Naive thymus-derived CD4-positive, alpha-beta T cell (primary cell): ENCODE data around the gene AKTIP. TPM values are rescaled to one million over a fixed set of nuclear protein-coding genes. Genes with fewer than 3 reads are reported as not detected.
"Not testable (repeated sequence)": the region's sequence is repeated elsewhere in the genome, so short reads cannot be mapped to it uniquely, and the experiment has no call there.

ENCODE experiments used
- ATAC-seq: fragments of 150-1000 bp; cut with Tn5 transposase; 2 replicates; pipeline ENCODE4 v1.10.0; 2021; ENCODE audit warnings: mild to moderate bottlenecking, moderate library complexity
- CTCF ChIA-PET: fragments of 350-600 bp; sonication (Branson Sonifier 250); formaldehyde crosslinking; loops from one replicate; lab custom pipeline; 2021; ENCODE audit warnings: antibody characterized with exemption; lab: Charles Lee
- POLR2A ChIA-PET: fragments of 350-600 bp; sonication (Branson Sonifier 250); formaldehyde crosslinking; loops from one replicate; lab custom pipeline; 2021; ENCODE audit warnings: antibody characterized with exemption, inconsistent platforms; lab: Charles Lee
- DNase-seq, 9 donors: peaks; one replicate each; pipeline versions ENCODE4 v3.0.0 to v3.0.0-alpha.2; 2020 to 2022; ENCODE audit warnings: mixed read lengths in 1 of 9
- H3K27ac ChIP-seq: one replicate; pipeline ENCODE4 v1.7.0; 2013; ENCODE audit warnings: mild to moderate bottlenecking, low read depth, low read length, moderate library complexity
- H3K27me3 ChIP-seq, 2 donors: one replicate each; pipeline ENCODE4 v1.7.0; 2013; ENCODE audit warnings: low read length in 2 of 2, mild to moderate bottlenecking in 2 of 2, moderate library complexity in 2 of 2; ENCODE audit not compliant: control insufficient read depth in 2 of 2, insufficient read depth in 2 of 2
- H3K36me3 ChIP-seq, 3 experiments: 1 replicate in 2 of 3; 2 replicates in 1 of 3; pipeline ENCODE4 v1.7.0; 2013; ENCODE audit warnings: low read length in 3 of 3, mild to moderate bottlenecking in 3 of 3, moderate library complexity in 1 of 3; ENCODE audit not compliant: insufficient read depth in 3 of 3, control insufficient read depth in 2 of 3
- H3K4me1 ChIP-seq, 2 donors: one replicate each; pipeline ENCODE4 v1.7.0; 2013; ENCODE audit warnings: low read length in 2 of 2, mild to moderate bottlenecking in 2 of 2, moderate library complexity in 1 of 2; ENCODE audit not compliant: control insufficient read depth in 2 of 2, insufficient read depth in 2 of 2
- H3K4me3 ChIP-seq: 2 replicates; pipeline ENCODE4 v1.7.0; 2013; ENCODE audit warnings: mild to moderate bottlenecking, low read length
- H3K9me3 ChIP-seq, 3 experiments: 1 replicate in 2 of 3; 2 replicates in 1 of 3; pipeline ENCODE4 v1.7.0; 2013; ENCODE audit warnings: low read length in 3 of 3; ENCODE audit not compliant: control insufficient read depth in 2 of 3
- H3K27ac Mint-ChIP-seq, 9 donors: one replicate each; pipeline ENCODE4 v1.8.0; 2020 to 2022; ENCODE audit warnings: mixed read lengths in 9 of 9, mild to moderate bottlenecking in 8 of 9, moderate library complexity in 5 of 9, inconsistent platforms in 2 of 9
- H3K27me3 Mint-ChIP-seq, 5 donors: one replicate each; pipeline ENCODE4 v1.8.0; 2021 to 2022; ENCODE audit warnings: mixed read lengths in 5 of 5, mild to moderate bottlenecking in 1 of 5
- H3K36me3 Mint-ChIP-seq, 5 donors: one replicate each; pipeline ENCODE4 v1.8.0; 2020 to 2022; ENCODE audit warnings: mixed read lengths in 5 of 5, mild to moderate bottlenecking in 3 of 5, inconsistent platforms in 1 of 5
- H3K4me1 Mint-ChIP-seq, 7 donors: one replicate each; pipeline ENCODE4 v1.8.0; 2020 to 2022; ENCODE audit warnings: mixed read lengths in 7 of 7, mild to moderate bottlenecking in 3 of 7, inconsistent platforms in 1 of 7
- H3K4me3 Mint-ChIP-seq, 10 donors: one replicate each; pipeline ENCODE4 v1.8.0; 2020 to 2022; ENCODE audit warnings: mild to moderate bottlenecking in 10 of 10, mixed read lengths in 10 of 10, moderate library complexity in 6 of 10, inconsistent platforms in 2 of 10
- H3K9me3 Mint-ChIP-seq, 11 donors: one replicate each; pipeline ENCODE4 v1.8.0; 2020 to 2022; ENCODE audit warnings: mixed read lengths in 11 of 11, mild to moderate bottlenecking in 4 of 11, inconsistent platforms in 1 of 11, moderate library complexity in 1 of 11
- intact Hi-C, 2 donors: fragments of 100-400 bp; cut with micrococcal nuclease; formaldehyde crosslinking; loops; one replicate each; pipeline ENCODE4 v1.15.1; 2023
- polyA plus RNA-seq, 2 donors: library from polyadenylated mRNA; unstranded; fragments of 300-500 nt; fragmentation: Illumina TruSeq; gene quantifications; one replicate each; pipeline ENCODE4 v1.2.3, GENCODE V29; 2021
- total RNA-seq, 6 experiments: library from RNA in 5 of 6; stranded (reverse) in 5 of 6; gene quantifications; 1 replicate in 5 of 6; 2 replicates in 1 of 6; pipeline ENCODE4 v1.2.3 and lab custom pipeline; 2021 to 2026

Gene AKTIP
- total and polyA plus RNA-seq, 7 experiments from 2014 or later, result 42.9 to 130 (median 102) TPM

DNA sequence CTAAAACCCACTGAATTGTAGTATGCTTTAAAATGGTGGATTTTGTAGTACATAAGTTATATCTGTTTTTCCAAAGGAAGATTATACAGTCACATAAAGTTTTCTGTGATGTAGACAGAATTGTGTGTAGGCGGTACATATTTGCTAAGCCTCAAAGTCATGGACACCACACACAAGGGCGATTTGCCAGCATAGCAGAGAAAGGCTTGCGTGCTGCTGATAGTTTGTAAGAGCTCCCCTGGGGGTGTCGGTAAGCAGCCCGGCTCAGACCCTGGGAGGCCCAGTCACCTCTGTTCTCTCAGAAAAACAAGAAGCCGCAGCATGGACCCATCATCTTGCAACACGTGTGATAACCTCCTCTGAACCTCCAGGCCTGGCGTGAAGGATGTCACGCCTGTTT is 38.3 kb upstream of the AKTIP start:
- ATAC-seq, result no peak
- CTCF ChIA-PET, result no interaction called here
- H3K9me3 Mint-ChIP-seq, result peaks cover 0 to 5% (median 0%) of the 10 kb centered on the region in 11 donors

DNA sequence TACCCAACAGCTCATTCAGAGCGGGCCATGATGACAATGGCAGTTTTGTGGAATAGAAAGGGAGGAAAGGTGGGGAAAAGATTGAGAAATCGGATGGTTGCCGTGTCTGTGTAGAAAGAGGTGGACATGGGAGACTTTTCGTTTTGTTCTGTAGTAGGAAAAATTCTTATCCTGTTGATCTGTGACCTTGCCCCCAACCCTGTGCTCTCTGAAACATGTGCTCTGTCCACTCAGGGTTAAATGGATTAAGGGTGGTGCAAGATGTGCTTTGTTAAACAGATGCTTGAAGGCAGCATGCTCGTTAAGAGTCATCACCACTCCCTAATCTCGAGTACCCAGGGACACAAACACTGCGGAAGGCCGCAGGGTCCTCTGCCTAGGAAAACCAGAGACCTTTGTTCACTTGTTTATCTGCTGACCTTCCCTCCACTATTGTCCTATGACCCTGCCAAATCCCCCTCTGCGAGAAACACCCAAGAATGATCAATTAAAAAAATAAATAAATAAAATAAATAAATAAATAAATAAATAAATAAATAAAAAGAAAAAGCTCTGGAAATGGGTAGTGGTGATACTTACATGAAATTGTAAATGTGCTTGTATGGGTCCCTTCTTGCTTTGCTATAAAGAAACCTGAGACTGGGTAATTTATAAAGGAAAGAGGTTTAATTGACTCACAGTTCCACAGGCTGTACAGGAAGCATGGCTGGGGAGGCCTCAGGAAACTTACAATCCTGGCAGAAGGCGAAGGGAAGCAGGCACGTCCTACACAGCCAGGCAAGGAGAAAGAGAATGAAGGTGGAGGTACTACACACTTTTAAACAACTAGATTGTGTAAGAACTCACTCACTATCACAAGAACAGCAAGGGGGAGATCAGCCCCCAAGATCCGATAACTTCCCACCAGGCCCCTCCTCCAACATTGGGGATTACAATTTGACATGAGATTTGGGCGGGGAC is 37.0 kb upstream of the AKTIP start:
- DNase-seq, H3K36me3 Mint-ChIP-seq, H3K36me3 ChIP-seq, H3K4me3 Mint-ChIP-seq, ATAC-seq, H3K9me3 Mint-ChIP-seq, POLR2A ChIA-PET, H3K27me3 ChIP-seq, intact Hi-C loops, H3K9me3 ChIP-seq, H3K27ac ChIP-seq, H3K27ac Mint-ChIP-seq, H3K4me3 ChIP-seq: not testable (repeated sequence)
- CTCF ChIA-PET, result interaction anchor here (0.6 kb wide), 1 partner anchor 80 kb away, joined by 3 read pairs; no protein-coding TSS in a partner anchor
- H3K4me1 ChIP-seq, result peaks cover 10 to 23% of the 10 kb centered on the region in 2 donors
- Mint-ChIP-seq H3K4me1 (peaks cover 4 to 22% (median 14%) of the 10 kb centered on the region in 7 donors), H3K27me3 (peaks cover 8 to 31% (median 13%) of the 10 kb centered on the region in 5 donors)

More for the DNA sequence above, 38.3 kb upstream of the AKTIP start:
- peaks cover 9 to 33% (median 27%) of the 10 kb centered on the region in 7 donors for H3K4me1 Mint-ChIP-seq
- no peak overlapping the region for H3K27ac ChIP-seq
- no peak overlapping the region for H3K4me3 ChIP-seq
- H3K4me3 Mint-ChIP-seq, result no peak overlapping the region
- peaks cover 23 to 31% of the 10 kb centered on the region in 2 donors for H3K4me1 ChIP-seq
- peaks cover 0 to 3% (median 0%) of the 10 kb centered on the region in 5 donors for H3K36me3 Mint-ChIP-seq
- intact Hi-C loops, result no loop called here
- no peaks in the 10 kb centered on the region for H3K27me3 ChIP-seq
- H3K27ac Mint-ChIP-seq, result no peak overlapping the region
- DNase-seq, result no peak
- H3K27me3 Mint-ChIP-seq, result peaks cover 8 to 35% (median 13%) of the 10 kb centered on the region in 5 donors
- no peaks in the 10 kb centered on the region for H3K9me3 ChIP-seq
- POLR2A ChIA-PET, result no interaction called here
- no peaks in the 10 kb centered on the region for H3K36me3 ChIP-seq

DNA sequence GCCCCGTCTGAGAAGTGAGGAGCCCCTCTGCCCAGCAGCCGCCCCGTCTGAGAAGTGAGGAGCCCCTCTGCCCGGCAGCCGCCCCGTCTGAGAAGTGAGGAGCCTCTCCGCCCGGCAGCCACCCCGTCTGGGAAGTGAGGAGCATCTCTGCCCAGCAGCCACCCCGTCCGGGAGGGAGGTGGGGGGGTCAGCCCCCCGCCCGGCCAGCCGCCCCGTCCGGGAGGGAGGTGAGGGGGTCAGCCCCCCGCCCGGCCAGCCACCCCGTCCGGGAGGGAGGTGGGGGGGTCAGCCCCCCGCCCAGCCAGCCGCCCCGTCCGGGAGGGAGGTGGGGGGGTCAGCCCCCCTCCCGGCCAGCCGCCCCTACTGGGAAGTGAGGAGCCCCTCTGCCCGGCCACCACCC is 36.3 kb upstream of the AKTIP start:
- CTCF ChIA-PET, ATAC-seq, H3K4me3 ChIP-seq, H3K27me3 ChIP-seq, H3K9me3 ChIP-seq, H3K4me3 Mint-ChIP-seq, H3K9me3 Mint-ChIP-seq, H3K27ac ChIP-seq, intact Hi-C loops, H3K36me3 ChIP-seq, POLR2A ChIA-PET, DNase-seq, H3K36me3 Mint-ChIP-seq, H3K27ac Mint-ChIP-seq: not testable (repeated sequence)
- Mint-ChIP-seq H3K27me3 (peaks cover 8 to 25% (median 11%) of the 10 kb centered on the region in 5 donors), H3K4me1 (peaks cover 6 to 22% (median 11%) of the 10 kb centered on the region in 7 donors)
- H3K4me1 ChIP-seq, result peaks cover 3 to 18% of the 10 kb centered on the region in 2 donors

DNA sequence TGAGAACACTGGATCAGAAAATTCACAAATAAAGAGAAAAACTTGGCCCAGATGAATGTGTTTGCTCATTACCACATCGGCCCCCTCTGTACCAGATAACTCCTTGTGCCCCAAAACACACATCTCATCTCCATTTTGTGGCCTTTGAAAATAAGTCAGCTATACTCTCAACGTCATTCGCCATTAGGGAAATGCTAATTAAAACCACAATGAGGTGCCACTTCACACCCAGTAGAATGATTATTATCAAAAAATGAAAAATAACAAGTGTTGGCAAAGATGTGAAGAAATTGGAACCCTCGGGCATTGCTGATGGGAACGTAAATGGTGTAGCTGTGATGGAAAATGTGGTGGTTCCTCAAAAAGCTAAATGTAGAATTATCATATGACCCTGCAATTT is 34.6 kb upstream of the AKTIP start:
- CTCF ChIA-PET, result interaction anchor here (1.3 kb wide), 1 partner anchor 10 kb away, joined by 4 read pairs; no protein-coding TSS in a partner anchor
- POLR2A ChIA-PET, result interaction anchor here (1.1 kb wide), 1 partner anchor 102 kb away, joined by 3 read pairs; no protein-coding TSS in a partner anchor
- Mint-ChIP-seq H3K4me3 (no peak overlapping the region), H3K27me3 (peaks cover 0 to 19% (median 8%) of the 10 kb centered on the region in 5 donors), H3K27ac (no peak overlapping the region), H3K9me3 (peaks cover 0 to 5% (median 0%) of the 10 kb centered on the region in 11 donors), H3K36me3 (peaks cover 0 to 3% (median 0%) of the 10 kb centered on the region in 5 donors), H3K4me1 (peaks cover 0 to 17% (median 7%) of the 10 kb centered on the region in 7 donors)
- H3K4me3 ChIP-seq, result no peak overlapping the region
- ATAC-seq, result no peak
- H3K36me3 ChIP-seq, result no peaks in the 10 kb centered on the region
- peaks cover 0 to 18% of the 10 kb centered on the region in 2 donors for H3K4me1 ChIP-seq
- H3K9me3 ChIP-seq, result no peaks in the 10 kb centered on the region
- intact Hi-C loops, result no loop called here
- H3K27me3 ChIP-seq, result no peaks in the 10 kb centered on the region
- DNase-seq, result no peak
- no peak overlapping the region for H3K27ac ChIP-seq

DNA sequence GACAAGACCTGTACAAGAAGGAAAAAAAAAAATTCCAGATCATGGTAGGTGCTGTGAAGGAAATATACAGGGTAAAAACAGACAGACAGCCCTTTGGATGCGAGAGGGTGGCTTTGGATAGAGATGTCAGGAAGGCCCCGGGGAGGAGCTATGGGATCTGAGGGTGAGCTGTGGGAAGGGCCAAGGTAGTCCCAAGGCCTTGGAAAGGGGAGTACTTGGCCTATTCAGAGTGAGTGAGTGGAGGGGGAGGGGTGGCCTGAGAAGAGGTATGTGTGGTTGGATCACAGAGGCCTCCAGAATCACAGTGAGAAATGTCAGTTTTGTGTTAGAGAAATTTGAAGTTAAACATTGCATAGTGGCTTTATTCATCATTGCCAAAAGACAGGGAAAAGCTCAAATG is 31.2 kb upstream of the AKTIP start:
- Mint-ChIP-seq H3K4me1 (peaks cover 0 to 18% (median 6%) of the 10 kb centered on the region in 7 donors), H3K36me3 (peaks cover 0 to 3% (median 0%) of the 10 kb centered on the region in 5 donors), H3K27ac (peak overlapping the region in 1 of 9 donors; percentile 54), H3K27me3 (peaks cover 0 to 8% (median 0%) of the 10 kb centered on the region in 5 donors), H3K9me3 (peaks cover 0 to 5% (median 0%) of the 10 kb centered on the region in 11 donors), H3K4me3 (no peak overlapping the region)
- DNase-seq, result no peak
- H3K36me3 ChIP-seq, result no peaks in the 10 kb centered on the region
- H3K4me1 ChIP-seq, result peaks cover 0 to 18% of the 10 kb centered on the region in 2 donors
- H3K4me3 ChIP-seq, result no peak overlapping the region
- ChIA-PET POLR2A (interaction anchor here (0.7 kb wide), 1 partner anchor 397 kb away, joined by 4 read pairs; no protein-coding TSS in a partner anchor), CTCF (no interaction called here)
- no peaks in the 10 kb centered on the region for H3K9me3 ChIP-seq
- H3K27ac ChIP-seq, result no peak overlapping the region
- ATAC-seq, result no peak
- H3K27me3 ChIP-seq, result no peaks in the 10 kb centered on the region
- intact Hi-C loops, result no loop called here

DNA sequence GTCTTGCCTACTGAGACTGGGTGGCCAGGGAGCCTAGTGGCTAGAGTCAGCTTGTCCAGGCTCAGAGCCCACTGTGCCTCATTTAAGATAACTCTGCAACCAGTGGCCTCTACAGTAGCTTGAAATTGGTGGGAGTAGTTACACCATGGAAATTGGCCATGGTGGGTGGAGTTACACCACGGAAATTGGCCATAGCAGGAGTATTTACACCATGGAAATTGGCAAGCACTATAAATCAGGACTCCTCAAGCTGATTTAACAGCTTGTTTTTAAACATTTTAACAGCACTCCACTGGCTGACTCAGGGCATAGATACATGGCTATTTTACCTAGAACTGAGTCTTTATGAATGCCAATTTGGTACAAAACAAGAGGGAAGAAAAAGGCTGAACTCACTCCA is 27.7 kb upstream of the AKTIP start:
- no peaks in the 10 kb centered on the region for H3K9me3 Mint-ChIP-seq
- DNase-seq (no peak), ATAC-seq (no peak)
- no peaks in the 10 kb centered on the region for H3K27me3 Mint-ChIP-seq
- intact Hi-C loops, result no loop called here
- H3K4me3 Mint-ChIP-seq, result no peak overlapping the region
- ChIA-PET POLR2A (interaction anchor here (0.9 kb wide), 1 partner anchor 27 kb away, joined by 3 read pairs; the partner anchor contains the start of gene AKTIP), CTCF (interaction anchor here (0.6 kb wide), 1 partner anchor 13 kb away, joined by 3 read pairs; no protein-coding TSS in a partner anchor)
- Histone ChIP-seq H3K4me1 (no peaks in the 10 kb centered on the region), H3K9me3 (no peaks in the 10 kb centered on the region), H3K4me3 (no peak overlapping the region), H3K36me3 (no peaks in the 10 kb centered on the region), H3K27me3 (no peaks in the 10 kb centered on the region), H3K27ac (no peak overlapping the region)
- H3K27ac Mint-ChIP-seq, result no peak overlapping the region
- peaks cover 0 to 20% (median 6%) of the 10 kb centered on the region in 7 donors for H3K4me1 Mint-ChIP-seq
- H3K36me3 Mint-ChIP-seq, result peaks cover 0 to 3% (median 0%) of the 10 kb centered on the region in 5 donors
